ENCODE data around the gene LRRFIP1. TPM values are rescaled to one million over a fixed set of nuclear protein-coding genes. Genes with fewer than 3 reads are reported as not detected.

Gene LRRFIP1
- total and polyA plus RNA-seq, 2 of the 13 experiments (the other 11 are each of a cell fraction or from before 2014, with no cell fraction given) = 15.9 to 40.5 TPM

- 98% methylated on average over 7 of the region's 7 CpGs for WGBS (ENCODE audit: low lambda C conversion rate)
- H3K4me1 ChIP-seq (ENCODE audit: insufficient read depth, low read length) = peaks cover 35% of the 10 kb centered on the region
- intact Hi-C loops (cut with micrococcal nuclease; ENCODE audit: unreplicated experiment) (no loop called here), in situ Hi-C loops (cut with HindIII; ENCODE audit: extremely low pct_ligation_motif_present, low pct_unique_long_range_greater_than_20kb) (no loop called here)
- H3K9ac ChIP-seq (ENCODE audit: insufficient read depth, low read depth, low read length) = no peak overlapping the region
- ATAC-seq (no peak), DNase-seq (ENCODE audit: low spot score) (no peak), FAIRE-seq (no peak)
- no peaks in the 10 kb centered on the region for H3K27me3 ChIP-seq (ENCODE audit: control insufficient read depth in 1 of 2, insufficient read depth in 2 of 2, low read length in 2 of 2)
- TF ChIP-seq ZNF180 (CRISPR knock-in tag; IDR thresholded peaks at IDR 0.05; ENCODE audit: borderline replicate concordance, low read depth) = no peak
- TF ChIP-seq ZNF256 (CRISPR knock-in tag; conservative IDR thresholded peaks at IDR 0.05) = no peak
- no peak for TF ChIP-seq KDM4B (CRISPR knock-in tag; IDR thresholded peaks at IDR 0.05)
- no peak for TF ChIP-seq GPBP1L1 (CRISPR knock-in tag; IDR thresholded peaks at IDR 0.05)
- no peak for TF ChIP-seq PHB2 (IDR thresholded peaks at IDR 0.05; ENCODE audit: partially characterized antibody)
- no peak for TF ChIP-seq ZNF556 (CRISPR knock-in tag; IDR thresholded peaks at IDR 0.05; ENCODE audit: borderline replicate concordance)
- TF ChIP-seq SRF (IDR thresholded peaks at IDR 0.05; ENCODE audit: low read depth, low read length) = no peak
- peak; percentile 27 for TF ChIP-seq RBM22 (optimal IDR thresholded peaks at IDR 0.05; ENCODE audit: low read length)
- no peak for TF ChIP-seq EED (CRISPR knock-in tag; IDR thresholded peaks at IDR 0.05)
- no peaks in the 10 kb centered on the region; the same call in 1 of the 2 replicates for H4K20me1 ChIP-seq (ENCODE audit: insufficient read depth, low read length)
- POLR2A ChIA-PET = no interaction called here
- H3K4me2 ChIP-seq (ENCODE audit: low read depth, low read length) = no peak overlapping the region
- no peak overlapping the region for H3K4me3 ChIP-seq (replicated peaks in 1 of 3; ENCODE audit: insufficient read depth in 1 of 3, low read depth in 2 of 3, low read length in 3 of 3)
- CTCF ChIA-PET (ENCODE audit: low intra/inter-chr PET ratio, low total read pairs) = no interaction called here
- peaks cover 20% of the 10 kb centered on the region for H3K79me2 ChIP-seq (ENCODE audit: insufficient read depth, low read length)
- H3K27ac ChIP-seq (ENCODE audit: extremely low read length, insufficient read depth, low read length) = no peak overlapping the region
- no peaks in the 10 kb centered on the region for H3K9me3 ChIP-seq (ENCODE audit: low read length)
- peaks cover 3 to 17% of the 10 kb centered on the region in 2 experiments for H3K36me3 ChIP-seq (replicated peaks in 1 of 2; ENCODE audit: control insufficient read depth in 1 of 2, insufficient read depth in 2 of 2, low read length in 2 of 2)
- BruUV-seq (replicated peaks) = no TSS peak
- H2AFZ ChIP-seq (ENCODE audit: low read length) = no peak overlapping the region
These were observed 93.1 kb downstream of the LRRFIP1 start for GRCh38 chr2:237720444-237720843.

GRCh38 chr2:237720957-237721356, 93.6 kb downstream of the LRRFIP1 start:
- BruUV-seq (replicated peaks) = no TSS peak
- Histone ChIP-seq H3K4me3 (replicated peaks in 1 of 3; ENCODE audit: insufficient read depth in 1 of 3, low read depth in 2 of 3, low read length in 3 of 3) (no peak overlapping the region), H3K27me3 (ENCODE audit: control insufficient read depth in 1 of 2, insufficient read depth in 2 of 2, low read length in 2 of 2) (no peaks in the 10 kb centered on the region), H3K4me1 (ENCODE audit: insufficient read depth, low read length) (peaks cover 35% of the 10 kb centered on the region), H3K9ac (ENCODE audit: insufficient read depth, low read depth, low read length) (no peak overlapping the region), H4K20me1 (ENCODE audit: insufficient read depth, low read length) (no peaks in the 10 kb centered on the region), H2AFZ (ENCODE audit: low read length) (no peak overlapping the region), H3K4me2 (ENCODE audit: low read depth, low read length) (no peak overlapping the region), H3K9me3 (ENCODE audit: low read length) (no peaks in the 10 kb centered on the region), H3K36me3 (replicated peaks in 1 of 2; ENCODE audit: control insufficient read depth in 1 of 2, insufficient read depth in 2 of 2, low read length in 2 of 2) (peaks cover 3 to 17% of the 10 kb centered on the region in 2 experiments), H3K79me2 (ENCODE audit: insufficient read depth, low read length) (peaks cover 17% of the 10 kb centered on the region), H3K27ac (ENCODE audit: extremely low read length, insufficient read depth, low read length) (no peak overlapping the region)
- ChIA-PET POLR2A (no interaction called here), CTCF (ENCODE audit: low intra/inter-chr PET ratio, low total read pairs) (no interaction called here)
- intact Hi-C loops (cut with micrococcal nuclease; ENCODE audit: unreplicated experiment) (no loop called here), in situ Hi-C loops (cut with HindIII; ENCODE audit: extremely low pct_ligation_motif_present, low pct_unique_long_range_greater_than_20kb) (no loop called here)
- 94% methylated on average over 7 of the region's 7 CpGs for WGBS (ENCODE audit: low lambda C conversion rate)
- FAIRE-seq = no peak
- no peak for DNase-seq (ENCODE audit: low spot score)
- TF ChIP-seq RBAK (CRISPR knock-in tag; IDR thresholded peaks at IDR 0.05) (no peak), RBM22 (optimal IDR thresholded peaks at IDR 0.05; ENCODE audit: low read length) (peak; percentile 0)
- no peak for ATAC-seq

Data from HepG2 (cell line).